NCI-H187 treated with DMSO at 0.1 percent for 48 hours (cell line): ENCODE results near the gene KCNJ1.

Experiments
- DNase-seq: peaks from one replicate; lab custom pipeline; 2025; lab: John Stamatoyannopoulos, UW

The KCNJ1 gene

GRCh38 chr11:128867277-128867676 lies at the start of gene KCNJ1:
Gene KCNJ1, minus strand, starts transcription at chr11:128867296. Its CDS starts 27,053 bp downstream, at chr11:128840243.
- DNase-seq: no peak

GRCh38 chr11:128916681-128917080 lies 49.6 kb upstream of the KCNJ1 start:
- DNase-seq: no peak

- no peak for DNase-seq
These were observed 49.0 kb upstream of the KCNJ1 start for GRCh38 chr11:128916037-128916572.

- no peak for DNase-seq
These were observed 48.0 kb upstream of the KCNJ1 start for GRCh38 chr11:128915149-128915521.

- no peak for DNase-seq
These were observed 47.4 kb upstream of the KCNJ1 start for GRCh38 chr11:128914216-128915148.

- DNase-seq: no peak
These were observed 46.7 kb upstream of the KCNJ1 start for GRCh38 chr11:128913806-128914205.

- DNase-seq: no peak
These were observed 44.6 kb upstream of the KCNJ1 start for GRCh38 chr11:128911701-128912100.

- DNase-seq: no peak
These were observed 44.1 kb upstream of the KCNJ1 start for GRCh38 chr11:128911239-128911638.

GRCh38 chr11:128910576-128910975 lies 43.5 kb upstream of the KCNJ1 start:
- no peak for DNase-seq

GRCh38 chr11:128909438-128910125 lies 42.5 kb upstream of the KCNJ1 start:
- DNase-seq: no peak

- no peak for DNase-seq
These were observed 41.5 kb upstream of the KCNJ1 start for GRCh38 chr11:128908391-128909246.

- no peak for DNase-seq
These were observed 40.5 kb upstream of the KCNJ1 start for GRCh38 chr11:128907585-128907984.

- no peak for DNase-seq
These were observed 39.3 kb upstream of the KCNJ1 start for GRCh38 chr11:128906185-128907050.

- DNase-seq: no peak
These were observed 38.5 kb upstream of the KCNJ1 start for GRCh38 chr11:128905345-128906184.

- DNase-seq: no peak
These were observed 37.7 kb upstream of the KCNJ1 start for GRCh38 chr11:128904656-128905344.

- DNase-seq: no peak
These were observed 37.2 kb upstream of the KCNJ1 start for GRCh38 chr11:128904303-128904655.

- DNase-seq: no peak
These were observed 36.4 kb upstream of the KCNJ1 start for GRCh38 chr11:128903248-128904061.

GRCh38 chr11:128902515-128903066 lies 35.5 kb upstream of the KCNJ1 start:
- no peak for DNase-seq
